AG04449 (cell line): ENCODE data around the gene GFOD1.

Source experiments
- CTCF ChIA-PET: fragments of 350-600 bp; formaldehyde crosslinking; extraction: SDS; loops from one replicate; lab custom pipeline; 2021; ENCODE audit warnings: antibody characterized with exemption; lab: Yijun Ruan, JAX
- POLR2A ChIA-PET: fragments of 400-600, 350-600 bp; formaldehyde crosslinking; extraction: SDS; loops from one replicate; lab custom pipeline; 2020; ENCODE audit warnings: antibody characterized with exemption, inconsistent platforms; lab: Yijun Ruan, JAX
- DNase-seq: peaks from one replicate; pipeline ENCODE4 v3.0.0-alpha.2; 2010; ENCODE audit warnings: low read depth, low spot score
- H3K4me3 ChIP-seq: 2 replicates; pipeline ENCODE4 v1.5.1; 2011; ENCODE audit warnings: low read depth, mild to moderate bottlenecking, control low read depth, low read length
- TF ChIP-seq, protein P1 (sequence below): IDR thresholded peaks from one replicate; pipeline ENCODE4 v1.5.1; 2011; ENCODE audit warnings: mild to moderate bottlenecking, moderate library complexity, low read length, control low read depth, inconsistent platforms; ENCODE audit not compliant: insufficient read depth; ENCODE audit errors: missing control alignments

GFOD1 gene

GRCh38 chr6:13524801-13525508 is 37.6 kb upstream of the GFOD1 start:
- no peak for DNase-seq
- ChIA-PET POLR2A (no interaction called here), CTCF (interaction anchor here (1.3 to 2.2 kb wide), 2 partner anchors 13 kb away, joined by 7 read pairs; no protein-coding TSS in a partner anchor)
- TF ChIP-seq, protein P1, sequence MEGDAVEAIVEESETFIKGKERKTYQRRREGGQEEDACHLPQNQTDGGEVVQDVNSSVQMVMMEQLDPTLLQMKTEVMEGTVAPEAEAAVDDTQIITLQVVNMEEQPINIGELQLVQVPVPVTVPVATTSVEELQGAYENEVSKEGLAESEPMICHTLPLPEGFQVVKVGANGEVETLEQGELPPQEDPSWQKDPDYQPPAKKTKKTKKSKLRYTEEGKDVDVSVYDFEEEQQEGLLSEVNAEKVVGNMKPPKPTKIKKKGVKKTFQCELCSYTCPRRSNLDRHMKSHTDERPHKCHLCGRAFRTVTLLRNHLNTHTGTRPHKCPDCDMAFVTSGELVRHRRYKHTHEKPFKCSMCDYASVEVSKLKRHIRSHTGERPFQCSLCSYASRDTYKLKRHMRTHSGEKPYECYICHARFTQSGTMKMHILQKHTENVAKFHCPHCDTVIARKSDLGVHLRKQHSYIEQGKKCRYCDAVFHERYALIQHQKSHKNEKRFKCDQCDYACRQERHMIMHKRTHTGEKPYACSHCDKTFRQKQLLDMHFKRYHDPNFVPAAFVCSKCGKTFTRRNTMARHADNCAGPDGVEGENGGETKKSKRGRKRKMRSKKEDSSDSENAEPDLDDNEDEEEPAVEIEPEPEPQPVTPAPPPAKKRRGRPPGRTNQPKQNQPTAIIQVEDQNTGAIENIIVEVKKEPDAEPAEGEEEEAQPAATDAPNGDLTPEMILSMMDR = no peak
- H3K4me3 ChIP-seq = no peak overlapping the region

GRCh38 chr6:13523826-13524622 is 36.6 kb upstream of the GFOD1 start:
- TF ChIP-seq, protein P1 = no peak
- no peak overlapping the region for H3K4me3 ChIP-seq
- ChIA-PET POLR2A (no interaction called here), CTCF (interaction anchor here (0.6 to 2.2 kb wide), 2 partner anchors 14 to 227 kb away, joined by 4 to 7 read pairs; no protein-coding TSS in a partner anchor)
- no peak for DNase-seq

GRCh38 chr6:13522656-13523055 is 35.3 kb upstream of the GFOD1 start:
- ChIA-PET POLR2A (no interaction called here), CTCF (interaction anchor here (1.4 to 2.2 kb wide), 2 partner anchors 15 to 53 kb away, joined by 3 to 7 read pairs; no protein-coding TSS in a partner anchor)
- DNase-seq = no peak
- TF ChIP-seq, protein P1 = no peak
- H3K4me3 ChIP-seq = no peak overlapping the region

GRCh38 chr6:13519839-13520238 is 32.4 kb upstream of the GFOD1 start:
- TF ChIP-seq, protein P1 = no peak
- DNase-seq = no peak
- CTCF ChIA-PET = no interaction called here
- H3K4me3 ChIP-seq = no peak overlapping the region
- POLR2A ChIA-PET = no interaction called here

DNA sequence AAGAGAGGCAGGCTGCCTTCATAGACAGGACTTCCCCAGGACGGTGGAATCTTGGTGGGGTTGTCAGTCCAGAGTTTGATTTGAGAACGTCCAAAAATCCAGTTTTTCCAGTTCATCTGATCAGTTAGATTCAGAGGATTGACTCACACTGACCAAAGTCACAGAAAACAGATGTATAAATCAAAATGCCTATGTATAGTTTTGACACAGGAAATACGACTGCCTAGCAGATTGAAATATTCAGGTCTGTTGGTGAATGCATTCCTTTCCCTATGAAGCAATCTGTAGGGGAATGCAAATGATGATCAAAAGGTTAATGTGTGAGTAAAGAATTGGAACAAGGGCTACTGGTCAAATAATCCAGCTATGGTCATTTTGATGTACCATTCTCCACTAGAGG is 29.7 kb upstream of the GFOD1 start:
- ChIA-PET CTCF (no interaction called here), POLR2A (no interaction called here)

More for the DNA sequence above, 29.7 kb upstream of the GFOD1 start:
- no peak overlapping the region for H3K4me3 ChIP-seq
- DNase-seq = no peak
- TF ChIP-seq, protein P1 = no peak
